Measurements from ENCODE around the gene SPINK1.
"Not testable (repeated sequence)": the region's sequence is repeated elsewhere in the genome, so short reads cannot be mapped to it uniquely, and the experiment has no call there.

SPINK1 gene

GRCh38 chr5:147872744-147873435 lies 41.4 kb upstream of the SPINK1 start:
- H3K18ac ChIP-seq (ENCODE audit: low read depth in 1 of 2, low read length in 2 of 2); H3K23ac ChIP-seq (ENCODE audit: low read length in 2 of 2); H3K4me2 ChIP-seq (ENCODE audit: low read length, poor library complexity, severe bottlenecking); H3K4me3 ChIP-seq (ENCODE audit: insufficient read depth in 1 of 2, low read depth in 1 of 2, low read length in 2 of 2); H3K36me3 ChIP-seq (ENCODE audit: control insufficient read depth in 1 of 2, insufficient read depth in 2 of 2, low read depth in 1 of 2, low read length in 2 of 2); H3K27ac ChIP-seq (ENCODE audit: low read length, poor library complexity, severe bottlenecking); H4K91ac ChIP-seq (ENCODE audit: low read length); H2BK120ac ChIP-seq (ENCODE audit: low read depth, low read length); H2BK15ac ChIP-seq (ENCODE audit: low read depth, poor library complexity, severe bottlenecking); H3K9me3 ChIP-seq (ENCODE audit: control insufficient read depth, low read length); H3K4me1 ChIP-seq (ENCODE audit: control insufficient read depth, insufficient read depth, low read depth, low read length); DNase-seq; H2AK5ac ChIP-seq (ENCODE audit: low read length, severe bottlenecking); H3K79me1 ChIP-seq (replicated peaks; ENCODE audit: low read length, poor library complexity, severe bottlenecking); H2AFZ ChIP-seq (ENCODE audit: low read depth, low read length); H3K14ac ChIP-seq (ENCODE audit: low read length in 2 of 2); H4K8ac ChIP-seq (ENCODE audit: low read length); H2BK5ac ChIP-seq (ENCODE audit: low read depth, low read length, poor library complexity, severe bottlenecking); H3K4ac ChIP-seq (ENCODE audit: low read depth in 1 of 2, low read length in 2 of 2); H3K9ac ChIP-seq (ENCODE audit: low read length); H2BK12ac ChIP-seq (ENCODE audit: low read length in 2 of 2): not testable (repeated sequence)
- 14% methylated on average over 16 of the region's 16 CpGs for WGBS
- peaks cover 22 to 41% of the 10 kb centered on the region in 2 experiments for H3K27me3 ChIP-seq (ENCODE audit: control insufficient read depth in 1 of 2, insufficient read depth in 1 of 2, low read length in 2 of 2)

DNA sequence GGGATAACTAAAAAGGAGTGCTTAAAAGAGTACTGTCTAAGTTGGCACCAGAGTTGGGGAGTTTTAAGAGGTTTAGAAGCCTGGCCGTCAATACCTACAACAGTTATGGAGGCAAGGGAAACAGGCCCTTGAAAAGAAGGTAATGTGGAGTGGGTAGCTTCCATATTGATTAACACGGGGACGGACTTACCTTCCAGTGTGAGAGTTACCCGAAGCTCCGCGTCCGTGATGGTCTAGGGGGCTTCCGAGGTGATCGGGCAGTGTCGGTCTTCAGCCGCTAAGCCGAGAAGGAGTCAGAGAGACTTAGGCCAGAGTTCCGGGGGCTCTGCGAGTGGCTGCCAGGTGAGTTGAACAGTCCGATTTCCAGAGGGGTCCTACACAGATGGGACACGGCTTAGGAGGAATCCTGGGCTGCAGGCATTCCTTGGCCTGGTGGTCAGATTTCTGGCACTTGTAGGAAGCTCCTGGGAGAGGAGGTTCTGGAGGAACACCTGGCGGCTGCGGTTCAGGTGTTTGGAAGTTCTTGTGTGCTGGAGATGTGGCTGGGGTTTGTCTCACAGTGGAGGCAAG lies 40.6 kb upstream of the SPINK1 start:
- not testable (repeated sequence) for H3K9ac ChIP-seq (ENCODE audit: low read length)

DNA sequence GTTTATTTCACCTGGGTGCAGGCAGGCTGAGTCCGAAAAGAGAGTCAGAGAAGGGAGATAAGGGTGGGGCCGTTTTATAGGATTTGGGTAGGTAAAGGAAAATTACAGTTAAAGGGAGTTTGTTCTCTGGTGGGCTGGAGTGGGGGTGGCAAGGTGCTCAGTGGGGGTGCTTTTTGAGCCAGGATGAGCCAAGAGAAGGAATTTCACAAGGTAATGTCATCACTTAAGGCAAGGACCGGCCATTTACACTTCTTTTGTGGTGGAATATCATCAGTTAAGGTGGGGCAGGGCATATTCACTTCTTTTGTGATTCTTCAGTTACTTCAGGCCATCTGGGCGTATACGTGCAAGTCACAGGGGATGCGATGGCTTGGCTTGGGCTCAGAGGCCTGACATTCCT lies 38.4 kb upstream of the SPINK1 start:
- H3K36me3 ChIP-seq (ENCODE audit: control insufficient read depth in 1 of 2, insufficient read depth in 2 of 2, low read depth in 1 of 2, low read length in 2 of 2); DNase-seq; H3K4ac ChIP-seq (ENCODE audit: low read depth in 1 of 2, low read length in 2 of 2); H3K18ac ChIP-seq (ENCODE audit: low read depth in 1 of 2, low read length in 2 of 2); H3K27ac ChIP-seq (ENCODE audit: low read length, poor library complexity, severe bottlenecking); H3K4me2 ChIP-seq (ENCODE audit: low read length, poor library complexity, severe bottlenecking); H4K8ac ChIP-seq (ENCODE audit: low read length); H4K91ac ChIP-seq (ENCODE audit: low read length); H3K9me3 ChIP-seq (ENCODE audit: control insufficient read depth, low read length); H2BK15ac ChIP-seq (ENCODE audit: low read depth, poor library complexity, severe bottlenecking); H3K79me1 ChIP-seq (replicated peaks; ENCODE audit: low read length, poor library complexity, severe bottlenecking); H3K4me1 ChIP-seq (ENCODE audit: control insufficient read depth, insufficient read depth, low read depth, low read length); H3K23ac ChIP-seq (ENCODE audit: low read length in 2 of 2); H2BK5ac ChIP-seq (ENCODE audit: low read depth, low read length, poor library complexity, severe bottlenecking); H2AK5ac ChIP-seq (ENCODE audit: low read length, severe bottlenecking); H3K4me3 ChIP-seq (ENCODE audit: insufficient read depth in 1 of 2, low read depth in 1 of 2, low read length in 2 of 2); H2BK12ac ChIP-seq (ENCODE audit: low read length in 2 of 2); H2AFZ ChIP-seq (ENCODE audit: low read depth, low read length); H3K9ac ChIP-seq (ENCODE audit: low read length); H2BK120ac ChIP-seq (ENCODE audit: low read depth, low read length); H3K14ac ChIP-seq (ENCODE audit: low read length in 2 of 2): not testable (repeated sequence)
- 8% methylated on average over 3 of the region's 6 CpGs for WGBS
- peaks cover 3 to 24% of the 10 kb centered on the region in 2 experiments for H3K27me3 ChIP-seq (ENCODE audit: control insufficient read depth in 1 of 2, insufficient read depth in 1 of 2, low read length in 2 of 2)

More for the DNA sequence above, 40.6 kb upstream of the SPINK1 start:
- not testable (repeated sequence) for H4K8ac ChIP-seq (ENCODE audit: low read length); H3K4me2 ChIP-seq (ENCODE audit: low read length, poor library complexity, severe bottlenecking); H4K91ac ChIP-seq (ENCODE audit: low read length); DNase-seq; H3K14ac ChIP-seq (ENCODE audit: low read length in 2 of 2); H3K36me3 ChIP-seq (ENCODE audit: control insufficient read depth in 1 of 2, insufficient read depth in 2 of 2, low read depth in 1 of 2, low read length in 2 of 2); H3K9me3 ChIP-seq (ENCODE audit: control insufficient read depth, low read length); H2AFZ ChIP-seq (ENCODE audit: low read depth, low read length); H3K4me3 ChIP-seq (ENCODE audit: insufficient read depth in 1 of 2, low read depth in 1 of 2, low read length in 2 of 2); H2BK15ac ChIP-seq (ENCODE audit: low read depth, poor library complexity, severe bottlenecking); H2BK5ac ChIP-seq (ENCODE audit: low read depth, low read length, poor library complexity, severe bottlenecking); H3K27ac ChIP-seq (ENCODE audit: low read length, poor library complexity, severe bottlenecking); H3K18ac ChIP-seq (ENCODE audit: low read depth in 1 of 2, low read length in 2 of 2); H3K4ac ChIP-seq (ENCODE audit: low read depth in 1 of 2, low read length in 2 of 2); H3K79me1 ChIP-seq (replicated peaks; ENCODE audit: low read length, poor library complexity, severe bottlenecking); H3K23ac ChIP-seq (ENCODE audit: low read length in 2 of 2); H2AK5ac ChIP-seq (ENCODE audit: low read length, severe bottlenecking); H2BK120ac ChIP-seq (ENCODE audit: low read depth, low read length); H3K4me1 ChIP-seq (ENCODE audit: control insufficient read depth, insufficient read depth, low read depth, low read length); H2BK12ac ChIP-seq (ENCODE audit: low read length in 2 of 2)
- WGBS: 26% methylated on average over 18 of the region's 18 CpGs
- H3K27me3 ChIP-seq (ENCODE audit: control insufficient read depth in 1 of 2, insufficient read depth in 1 of 2, low read length in 2 of 2): peaks cover 14 to 41% of the 10 kb centered on the region in 2 experiments

- Histone ChIP-seq H2AFZ (ENCODE audit: low read depth, low read length) (no peak overlapping the region), H3K4me2 (ENCODE audit: low read length, poor library complexity, severe bottlenecking) (no peak overlapping the region), H3K23ac (ENCODE audit: low read length in 2 of 2) (no peak overlapping the region), H3K27ac (ENCODE audit: low read length, poor library complexity, severe bottlenecking) (no peak overlapping the region), H3K9me3 (ENCODE audit: control insufficient read depth, low read length) (no peaks in the 10 kb centered on the region), H3K4me1 (ENCODE audit: control insufficient read depth, insufficient read depth, low read depth, low read length) (no peaks in the 10 kb centered on the region), H2BK15ac (ENCODE audit: low read depth, poor library complexity, severe bottlenecking) (no peak overlapping the region), H3K4me3 (ENCODE audit: insufficient read depth in 1 of 2, low read depth in 1 of 2, low read length in 2 of 2) (no peak overlapping the region), H2BK12ac (ENCODE audit: low read length in 2 of 2) (no peak overlapping the region), H3K4ac (ENCODE audit: low read depth in 1 of 2, low read length in 2 of 2) (no peak overlapping the region), H3K27me3 (ENCODE audit: control insufficient read depth in 1 of 2, insufficient read depth in 1 of 2, low read length in 2 of 2) (peaks cover 3 to 17% of the 10 kb centered on the region in 2 experiments), H3K18ac (ENCODE audit: low read depth in 1 of 2, low read length in 2 of 2) (no peak overlapping the region), H3K79me1 (replicated peaks; ENCODE audit: low read length, poor library complexity, severe bottlenecking) (no peaks in the 10 kb centered on the region), H2AK5ac (ENCODE audit: low read length, severe bottlenecking) (no peak overlapping the region), H4K8ac (ENCODE audit: low read length) (no peak overlapping the region), H3K36me3 (ENCODE audit: control insufficient read depth in 1 of 2, insufficient read depth in 2 of 2, low read depth in 1 of 2, low read length in 2 of 2) (no peaks in the 10 kb centered on the region), H4K91ac (ENCODE audit: low read length) (no peak overlapping the region), H2BK5ac (ENCODE audit: low read depth, low read length, poor library complexity, severe bottlenecking) (no peak overlapping the region), H3K9ac (ENCODE audit: low read length) (no peak overlapping the region), H3K14ac (ENCODE audit: low read length in 2 of 2) (no peak overlapping the region), H2BK120ac (ENCODE audit: low read depth, low read length) (no peak overlapping the region)
- WGBS: 21% methylated on average over 4 of the region's 4 CpGs
- no peak for DNase-seq
These were observed 37.6 kb upstream of the SPINK1 start for GRCh38 chr5:147869112-147869511.
